ENCODE data around the gene CDH12.
A peak's percentile ranks its signal among the peaks of the same experiment; 100 is the strongest.

The CDH12 gene

GRCh38 chr5:22757776-22758175 lies 95.4 kb downstream of the CDH12 start:
- DNase-seq: no peak

- DNase-seq: no peak
Observed at GRCh38 chr5:22754155-22754554, 99.0 kb downstream of the CDH12 start.

GRCh38 chr5:22751536-22751935 lies 101.6 kb downstream of the CDH12 start:
- no peak for DNase-seq

GRCh38 chr5:22736443-22737003 lies 116.6 kb downstream of the CDH12 start:
- DNase-seq: no peak

GRCh38 chr5:22734907-22735306 lies 118.2 kb downstream of the CDH12 start:
- no peak for DNase-seq

- no peak for DNase-seq
Observed at GRCh38 chr5:22728610-22729009, 124.5 kb downstream of the CDH12 start.

GRCh38 chr5:22722491-22722890 lies 130.7 kb downstream of the CDH12 start:
- DNase-seq: no peak

GRCh38 chr5:22722056-22722455 lies 131.1 kb downstream of the CDH12 start:
- no peak for DNase-seq

- DNase-seq: no peak
Observed at GRCh38 chr5:22719842-22720241, 133.3 kb downstream of the CDH12 start.

GRCh38 chr5:22710660-22711059 lies 142.5 kb downstream of the CDH12 start:
- no peak for DNase-seq

- DNase-seq: peak; percentile 11
Observed at GRCh38 chr5:22709743-22710142, 143.4 kb downstream of the CDH12 start.

GRCh38 chr5:22708770-22709328 lies 144.3 kb downstream of the CDH12 start:
- no peak for DNase-seq

GRCh38 chr5:22706901-22707300 lies 146.2 kb downstream of the CDH12 start:
- no peak for DNase-seq

- DNase-seq: peak; percentile 4
Observed at GRCh38 chr5:22699319-22699718, 153.8 kb downstream of the CDH12 start.

GRCh38 chr5:22693121-22693520 lies 160.0 kb downstream of the CDH12 start:
- DNase-seq: no peak

- no peak for DNase-seq
Observed at GRCh38 chr5:22683050-22683449, 170.1 kb downstream of the CDH12 start.

- no peak for DNase-seq
Observed at GRCh38 chr5:22678886-22679285, 174.3 kb downstream of the CDH12 start.

- no peak for DNase-seq
Observed at GRCh38 chr5:22673131-22673530, 180.0 kb downstream of the CDH12 start.

GRCh38 chr5:22669345-22669744 lies 183.8 kb downstream of the CDH12 start:
- DNase-seq: no peak

- no peak for DNase-seq
Observed at GRCh38 chr5:22665801-22666200, 187.3 kb downstream of the CDH12 start.

GRCh38 chr5:22663134-22663533 lies 190.0 kb downstream of the CDH12 start:
- no peak for DNase-seq

- no peak for DNase-seq
Observed at GRCh38 chr5:22662391-22662790, 190.8 kb downstream of the CDH12 start.

GRCh38 chr5:22651355-22651754 lies 201.8 kb downstream of the CDH12 start:
- DNase-seq: no peak

GRCh38 chr5:22650511-22650910 lies 202.6 kb downstream of the CDH12 start:
- DNase-seq: no peak

- DNase-seq: no peak
Observed at GRCh38 chr5:22649074-22649473, 204.1 kb downstream of the CDH12 start.

Measured in DMS53 (cell line).